ENCODE measurements around the gene LANCL2. TPM values are rescaled to one million over a fixed set of nuclear protein-coding genes. Genes with fewer than 3 reads are reported as not detected.

Gene LANCL2
- total RNA-seq, 1 experiment from 2014 or later = 21.8 TPM

GRCh38 chr7:55335786-55336185 is 29.4 kb upstream of the LANCL2 start:
- H3K27ac ChIP-seq = no peak overlapping the region
- H3K4me3 ChIP-seq = no peak overlapping the region
- no peaks in the 10 kb centered on the region for H3F3A ChIP-seq (ENCODE audit: insufficient read depth, low read depth)
- H4K20me1 ChIP-seq (ENCODE audit: insufficient read depth) = no peaks in the 10 kb centered on the region
- H2AFZ ChIP-seq = no peak overlapping the region
- no peak for DNase-seq
- no peak for TF ChIP-seq CTCF (conservative IDR thresholded peaks at IDR 0.05)
- no peak for TF ChIP-seq EZH2 (IDR thresholded peaks at IDR 0.05; ENCODE audit: low read depth)
- ChIA-PET POLR2A (ENCODE audit: unreplicated experiment) (no interaction called here), CTCF (interaction anchor here (0.6 kb wide), 1 partner anchor 444 kb away, joined by 4 read pairs; no protein-coding TSS in a partner anchor)
- H3K36me3 ChIP-seq (ENCODE audit: low read depth) = no peaks in the 10 kb centered on the region
- H3K27me3 ChIP-seq (ENCODE audit: insufficient read depth, low read depth) = peaks cover 84% of the 10 kb centered on the region
- no peaks in the 10 kb centered on the region for H3K79me2 ChIP-seq (ENCODE audit: low read depth)
- intact Hi-C loops (cut with micrococcal nuclease; ENCODE audit: unreplicated experiment) = no loop called here
- H3K9me2 ChIP-seq (ENCODE audit: insufficient read depth) = no peaks in the 10 kb centered on the region
- H3K9me3 ChIP-seq (ENCODE audit: insufficient read depth, low read depth) = no peaks in the 10 kb centered on the region
- no TSS peak for BruUV-seq (replicated peaks)
- no peaks in the 10 kb centered on the region for H3K4me1 ChIP-seq (replicated peaks; ENCODE audit: insufficient read depth)
- H3K4me2 ChIP-seq = no peak overlapping the region

GRCh38 chr7:55336540-55336939 is 28.6 kb upstream of the LANCL2 start:
- Histone ChIP-seq H3K4me3 (no peak overlapping the region), H3K27me3 (ENCODE audit: insufficient read depth, low read depth) (peaks cover 79% of the 10 kb centered on the region), H3K4me1 (replicated peaks; ENCODE audit: insufficient read depth) (no peaks in the 10 kb centered on the region), H3K36me3 (ENCODE audit: low read depth) (no peaks in the 10 kb centered on the region), H3K4me2 (no peak overlapping the region), H3K9me3 (ENCODE audit: insufficient read depth, low read depth) (no peaks in the 10 kb centered on the region), H4K20me1 (ENCODE audit: insufficient read depth) (no peaks in the 10 kb centered on the region), H3K79me2 (ENCODE audit: low read depth) (no peaks in the 10 kb centered on the region), H3K9me2 (ENCODE audit: insufficient read depth) (no peaks in the 10 kb centered on the region), H3K27ac (no peak overlapping the region), H3F3A (ENCODE audit: insufficient read depth, low read depth) (no peaks in the 10 kb centered on the region), H2AFZ (no peak overlapping the region)
- intact Hi-C loops (cut with micrococcal nuclease; ENCODE audit: unreplicated experiment) = no loop called here
- TF ChIP-seq CTCF (conservative IDR thresholded peaks at IDR 0.05) (no peak), EZH2 (IDR thresholded peaks at IDR 0.05; ENCODE audit: low read depth) (no peak)
- ChIA-PET POLR2A (ENCODE audit: unreplicated experiment) (no interaction called here), CTCF (no interaction called here)
- no peak for DNase-seq
- BruUV-seq (replicated peaks) = no TSS peak

- TF ChIP-seq EZH2 (IDR thresholded peaks at IDR 0.05; ENCODE audit: low read depth) (no peak), CTCF (conservative IDR thresholded peaks at IDR 0.05) (no peak)
- Histone ChIP-seq H3K9me3 (ENCODE audit: insufficient read depth, low read depth) (no peaks in the 10 kb centered on the region), H4K20me1 (ENCODE audit: insufficient read depth) (no peaks in the 10 kb centered on the region), H3K4me1 (replicated peaks; ENCODE audit: insufficient read depth) (no peaks in the 10 kb centered on the region), H3K4me2 (no peak overlapping the region), H3K9me2 (ENCODE audit: insufficient read depth) (no peaks in the 10 kb centered on the region), H3K27me3 (ENCODE audit: insufficient read depth, low read depth) (peaks cover 62% of the 10 kb centered on the region), H3F3A (ENCODE audit: insufficient read depth, low read depth) (no peaks in the 10 kb centered on the region), H3K27ac (no peak overlapping the region), H3K4me3 (no peak overlapping the region), H2AFZ (no peak overlapping the region), H3K36me3 (ENCODE audit: low read depth) (no peaks in the 10 kb centered on the region), H3K79me2 (ENCODE audit: low read depth) (no peaks in the 10 kb centered on the region)
- CTCF ChIA-PET = no interaction called here
- BruUV-seq (replicated peaks) = no TSS peak
- DNase-seq = no peak
- POLR2A ChIA-PET (ENCODE audit: unreplicated experiment) = no interaction called here
- intact Hi-C loops (cut with micrococcal nuclease; ENCODE audit: unreplicated experiment) = no loop called here
Observed at GRCh38 chr7:55339033-55340000, 25.8 kb upstream of the LANCL2 start.

All from PC-9 (cell line).